HG03064 (cell line): ENCODE measurements around the gene DPP8.

Source experiments
- ATAC-seq: cut with Tn5 transposase; IDR thresholded peaks from one replicate; pipeline ENCODE4 v1.9.1; 2021; ENCODE audit warnings: low read depth; ENCODE audit not compliant: unreplicated experiment

DPP8 gene

DNA sequence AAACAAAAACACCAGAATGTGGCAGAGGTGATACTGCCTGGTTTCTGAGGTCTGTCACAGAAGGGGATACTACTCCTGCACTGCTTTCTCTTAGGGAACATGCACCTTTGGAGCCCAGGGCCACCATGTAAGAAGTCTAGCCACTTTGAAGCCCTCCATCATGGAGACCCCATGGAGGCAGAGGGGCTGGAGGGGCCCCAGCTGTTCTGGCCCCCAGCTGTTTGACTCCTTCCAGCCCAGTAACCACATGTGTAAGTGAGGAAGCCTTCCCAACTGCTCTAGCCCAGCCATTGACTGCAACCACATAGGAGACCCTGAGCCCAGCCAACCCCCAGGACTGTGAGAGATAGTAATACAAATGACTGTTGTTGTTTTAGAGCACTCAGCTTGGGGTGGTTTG lies 85.8 kb downstream of the DPP8 start:
- ATAC-seq: no peak

DNA sequence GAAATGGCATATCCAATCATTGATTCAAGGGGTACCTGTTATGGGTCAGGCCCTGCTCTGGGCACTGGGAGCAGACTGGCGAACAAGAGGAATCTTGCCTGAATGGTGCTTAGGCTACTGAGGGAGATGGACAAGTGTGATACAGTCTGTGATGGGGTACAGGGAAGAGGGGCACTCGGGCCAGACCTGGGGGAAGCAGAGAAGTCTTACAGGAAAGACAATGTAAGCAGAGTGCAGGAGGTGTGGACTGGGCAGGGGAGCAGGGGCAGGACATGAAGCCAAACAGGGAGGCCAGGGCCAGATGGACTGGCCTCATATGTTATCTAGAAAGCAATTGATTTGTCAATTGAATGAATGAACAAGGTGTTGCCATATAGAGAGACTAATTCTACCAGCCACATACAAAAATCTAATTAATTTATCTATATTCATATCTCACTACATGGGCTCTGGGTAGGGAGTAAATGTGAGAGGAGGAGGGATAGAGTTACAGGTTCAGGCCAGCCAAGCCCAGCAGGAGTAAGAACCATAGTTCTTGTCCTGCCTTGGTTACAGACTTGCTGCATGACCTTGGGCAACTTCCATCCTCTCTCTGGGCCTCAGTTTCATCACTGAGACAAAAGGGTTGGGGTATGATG lies 91.2 kb downstream of the DPP8 start:
- no peak for ATAC-seq

- no peak for ATAC-seq
These were observed 92.8 kb downstream of the DPP8 start for GRCh38 chr15:65424683-65425082.

DNA sequence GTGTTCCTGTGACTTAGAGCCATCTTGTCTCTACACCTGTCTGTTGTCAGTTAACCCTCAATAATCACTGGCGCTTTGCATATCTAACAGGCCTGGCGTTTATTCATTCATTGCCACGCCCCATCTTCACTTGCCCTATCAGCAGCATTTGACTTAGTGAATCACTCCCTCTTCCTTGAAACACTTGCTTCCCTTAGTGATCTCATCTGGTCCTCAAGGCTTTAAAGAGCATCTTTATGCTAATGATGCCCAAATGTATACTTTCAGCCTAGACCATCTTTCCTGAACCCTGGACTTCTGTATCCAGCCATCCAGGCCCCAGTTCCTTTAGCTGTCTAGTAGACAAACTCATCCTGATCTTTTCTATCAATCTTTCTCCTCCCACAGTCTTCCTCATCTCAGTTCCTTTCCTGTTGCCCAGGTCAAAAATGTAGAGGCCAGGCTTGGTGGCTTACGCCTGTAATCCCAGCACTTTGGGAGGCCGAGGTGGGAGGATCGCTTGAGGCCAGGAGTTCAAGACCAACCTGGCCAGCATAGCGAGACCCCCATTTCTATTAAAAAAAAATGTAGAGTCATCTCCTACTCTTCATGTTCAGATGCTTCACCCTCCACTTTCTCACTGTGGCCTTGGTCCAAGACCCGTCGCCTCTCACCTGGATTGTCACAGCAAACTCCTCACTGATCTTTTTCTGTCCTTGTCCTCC lies 93.4 kb downstream of the DPP8 start:
- ATAC-seq: no peak

DNA sequence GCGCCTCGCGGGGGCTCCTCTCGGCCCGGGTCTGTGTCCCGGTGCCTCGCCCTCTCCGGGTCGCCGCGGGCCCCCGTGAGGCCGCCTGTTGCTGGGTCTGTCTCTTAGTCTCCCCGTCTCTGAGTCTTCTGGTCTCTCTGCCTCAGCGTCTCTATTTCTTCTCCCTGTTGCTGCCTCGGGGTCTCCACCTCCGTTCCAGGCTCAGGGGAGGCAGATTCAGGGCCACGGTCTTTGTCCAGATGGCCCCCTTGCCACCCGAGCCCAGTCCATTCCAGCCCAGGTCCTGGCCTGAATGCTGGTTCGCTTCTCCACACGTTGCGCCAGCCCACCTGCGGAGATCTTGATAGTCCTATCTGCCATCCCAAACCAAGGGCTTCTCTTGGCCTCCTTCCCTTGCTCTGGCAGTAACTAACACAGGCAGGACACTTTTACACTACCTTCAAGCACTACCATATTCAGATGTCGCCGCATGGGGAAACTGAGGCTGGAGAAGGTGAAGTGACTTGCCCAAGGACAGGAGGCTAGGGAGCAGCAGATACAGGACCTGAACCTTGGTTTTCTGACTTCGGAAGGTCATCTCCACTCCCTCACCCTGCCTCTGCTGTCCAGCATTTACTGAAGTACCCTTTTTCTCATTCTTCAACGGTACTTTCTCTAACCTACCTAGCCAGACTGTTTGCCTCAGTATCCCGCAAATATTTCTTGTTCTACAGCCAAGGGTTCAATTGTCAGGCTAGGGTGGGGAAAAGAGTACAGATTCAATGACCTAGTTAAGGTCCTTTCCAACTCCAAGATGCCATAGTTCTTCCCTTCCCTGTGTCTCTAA lies 94.1 kb downstream of the DPP8 start:
- ATAC-seq: no peak

DNA sequence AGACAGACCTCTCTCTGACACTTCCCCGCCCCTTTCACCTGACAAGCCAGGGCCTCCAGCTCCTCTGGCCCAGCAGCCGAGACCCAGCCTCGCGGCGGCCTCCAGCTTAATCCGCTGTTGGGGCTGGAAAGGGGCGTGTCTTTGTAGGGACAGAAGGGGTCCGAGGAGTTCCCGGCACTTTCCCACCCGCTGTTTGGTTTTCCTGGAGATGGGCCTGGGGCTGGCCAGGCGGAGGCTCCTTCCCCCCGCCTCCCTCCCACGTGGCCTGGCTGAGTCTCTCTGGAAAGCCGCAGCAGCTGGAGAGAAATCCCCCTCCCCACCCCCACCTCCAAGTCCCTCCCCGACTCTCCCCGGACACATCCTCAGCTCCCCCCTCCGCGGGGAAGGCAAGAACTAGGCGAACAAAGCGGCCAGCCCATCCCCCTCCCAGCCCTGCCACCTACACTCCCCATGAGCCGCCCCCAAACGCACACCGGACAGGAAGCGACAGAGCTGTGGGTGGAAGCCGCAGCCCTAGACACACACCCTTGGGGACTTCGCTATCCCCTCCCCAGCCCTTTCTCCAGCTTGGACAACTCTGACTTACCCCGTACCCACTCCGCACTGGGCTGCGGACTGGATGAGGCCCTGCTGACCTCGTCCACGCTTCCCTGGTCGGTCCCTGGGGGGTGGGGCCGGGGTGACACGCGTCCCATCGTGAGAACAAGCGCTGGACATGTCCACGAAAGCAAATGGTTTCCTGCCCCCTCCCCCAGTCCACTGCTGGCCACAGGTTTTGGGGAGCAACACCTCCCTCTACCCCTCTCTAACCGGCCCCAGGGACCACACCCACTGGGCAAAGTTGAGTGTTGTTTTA lies 95.9 kb downstream of the DPP8 start:
- no peak for ATAC-seq

GRCh38 chr15:65420975-65421359 lies 96.5 kb downstream of the DPP8 start:
- ATAC-seq: no peak

DNA sequence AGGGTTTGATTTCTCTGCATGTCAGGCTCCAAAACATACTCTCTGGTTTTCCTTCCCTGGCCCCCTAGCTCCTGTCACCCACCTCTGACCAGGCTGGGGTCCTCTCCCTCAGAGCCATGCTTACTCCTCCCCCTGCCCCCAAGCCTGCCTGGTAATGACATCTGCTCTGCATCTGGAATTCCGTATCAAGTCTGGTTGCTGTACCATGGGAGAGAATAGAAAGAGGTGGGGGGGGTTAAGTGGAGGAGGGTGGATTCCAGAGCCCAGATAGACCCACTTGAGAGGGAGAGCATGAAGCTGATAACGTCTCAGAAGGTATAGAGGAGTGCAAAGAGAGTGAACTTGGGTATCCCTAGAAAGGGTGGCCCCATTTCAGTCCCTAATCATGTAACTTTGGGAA lies 98.9 kb downstream of the DPP8 start:
- ATAC-seq: no peak

GRCh38 chr15:65416845-65417416 lies 100.6 kb downstream of the DPP8 start:
- ATAC-seq: no peak

DNA sequence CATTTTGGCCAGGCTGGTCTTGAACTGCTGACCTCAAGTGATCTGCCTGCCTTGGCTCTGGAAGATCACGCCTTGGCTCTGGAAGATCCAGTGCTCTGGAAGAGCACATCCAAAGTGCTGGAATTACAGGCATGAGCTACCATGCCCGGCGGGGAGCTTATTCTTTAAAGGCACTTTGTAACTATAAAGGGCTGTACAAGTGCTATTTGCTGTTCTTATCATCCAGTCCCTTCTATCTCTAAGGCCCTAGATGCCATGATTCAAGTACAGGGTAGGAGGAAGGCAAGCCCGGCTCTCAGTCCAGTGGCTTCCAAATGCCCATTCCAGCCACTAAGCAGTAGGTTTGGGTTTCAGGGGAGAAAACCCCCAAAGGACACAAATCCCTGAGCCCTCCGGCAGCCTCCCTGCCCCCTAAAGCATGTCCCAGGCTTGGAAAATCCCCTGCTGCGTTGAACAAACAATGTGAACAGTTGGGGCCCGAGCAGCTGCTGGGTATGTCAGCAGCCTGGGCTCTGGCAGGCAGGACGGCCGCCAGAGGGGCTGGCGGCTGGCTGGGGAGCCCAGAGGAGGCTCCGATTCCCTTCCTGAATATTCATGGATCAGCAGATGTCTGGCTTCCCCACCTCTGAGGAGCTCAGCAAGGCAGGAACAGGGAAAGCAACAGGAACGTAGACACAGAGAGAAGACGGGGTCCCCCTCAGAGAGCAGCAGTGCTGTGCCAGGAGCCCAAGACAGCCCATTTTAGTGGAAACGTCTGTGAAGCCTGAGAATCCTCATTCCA lies 102.5 kb downstream of the DPP8 start:
- no peak for ATAC-seq

DNA sequence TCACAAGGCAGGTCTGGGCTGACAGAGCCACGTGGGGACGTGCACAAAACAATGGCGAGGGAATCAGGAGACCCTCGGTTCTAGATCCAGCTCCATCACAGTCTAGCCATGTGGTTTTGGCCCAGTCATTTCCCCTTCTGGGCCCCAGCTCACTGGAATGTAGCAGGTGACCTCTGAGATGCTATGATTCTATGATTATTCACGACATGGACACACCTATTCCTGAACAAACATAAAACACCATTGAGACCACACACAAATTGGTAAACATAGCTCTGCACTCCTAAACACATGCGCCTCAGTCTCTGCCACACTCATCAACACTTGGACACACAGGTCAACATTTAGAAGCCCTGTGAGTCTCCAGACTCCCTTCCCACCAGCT lies 103.7 kb downstream of the DPP8 start:
- ATAC-seq: no peak

DNA sequence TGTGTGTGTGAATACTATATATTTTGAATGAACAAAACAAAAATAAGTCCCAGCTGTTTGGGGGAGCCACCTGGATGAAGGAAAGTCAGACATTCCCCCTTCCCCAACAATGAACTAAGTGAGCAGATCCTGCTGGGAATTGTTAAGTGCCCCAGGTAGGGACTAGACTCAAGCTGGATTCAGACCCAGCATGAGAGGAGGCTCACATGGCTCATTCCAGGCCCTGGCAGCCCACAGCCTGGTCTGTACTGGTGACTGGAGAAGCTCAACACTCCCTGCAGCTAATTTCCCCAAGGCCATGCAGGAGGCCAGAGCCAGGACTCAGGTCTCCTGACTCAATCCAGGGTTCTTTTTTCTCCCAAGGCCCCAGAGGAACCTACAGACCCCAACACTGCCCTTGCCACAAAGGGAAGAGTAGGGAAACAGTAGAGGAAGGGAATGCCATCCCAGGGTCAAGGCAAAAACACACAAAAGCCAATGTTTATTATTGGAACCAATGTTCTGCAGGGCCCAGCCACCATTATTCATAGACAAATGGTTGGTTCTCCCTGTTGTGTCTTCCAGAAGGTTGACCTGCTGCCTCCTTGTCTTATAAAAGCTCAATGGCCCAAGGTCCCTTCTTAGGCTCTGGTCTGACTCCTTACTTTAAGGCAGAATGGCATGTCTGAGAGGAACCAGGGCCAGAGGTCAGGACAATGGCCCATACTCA lies 104.3 kb downstream of the DPP8 start:
- no peak for ATAC-seq

DNA sequence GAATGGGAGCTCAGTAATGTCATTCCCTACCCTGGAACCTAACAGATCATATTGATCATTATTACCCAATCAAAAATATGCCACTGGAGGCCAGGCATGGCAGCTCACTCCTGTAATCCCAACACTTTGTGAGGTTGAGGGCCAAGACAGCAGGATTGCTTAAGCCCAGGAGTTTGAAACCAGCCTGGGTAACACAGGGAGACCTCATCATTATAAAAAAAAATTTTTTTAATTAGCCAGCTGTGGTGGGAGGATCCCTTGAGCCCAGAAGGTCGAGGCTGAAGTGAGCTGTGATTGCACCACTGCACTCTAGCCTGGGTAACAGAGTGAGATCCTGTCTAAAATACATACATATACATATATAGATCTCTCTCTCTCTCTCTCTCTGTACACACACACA lies 104.9 kb downstream of the DPP8 start:
- ATAC-seq: no peak

- no peak for ATAC-seq
These were observed 105.9 kb downstream of the DPP8 start for GRCh38 chr15:65411465-65412071.

GRCh38 chr15:65410972-65411371 lies 106.5 kb downstream of the DPP8 start:
- no peak for ATAC-seq

- no peak for ATAC-seq
These were observed 107.5 kb downstream of the DPP8 start for GRCh38 chr15:65410036-65410435.

DNA sequence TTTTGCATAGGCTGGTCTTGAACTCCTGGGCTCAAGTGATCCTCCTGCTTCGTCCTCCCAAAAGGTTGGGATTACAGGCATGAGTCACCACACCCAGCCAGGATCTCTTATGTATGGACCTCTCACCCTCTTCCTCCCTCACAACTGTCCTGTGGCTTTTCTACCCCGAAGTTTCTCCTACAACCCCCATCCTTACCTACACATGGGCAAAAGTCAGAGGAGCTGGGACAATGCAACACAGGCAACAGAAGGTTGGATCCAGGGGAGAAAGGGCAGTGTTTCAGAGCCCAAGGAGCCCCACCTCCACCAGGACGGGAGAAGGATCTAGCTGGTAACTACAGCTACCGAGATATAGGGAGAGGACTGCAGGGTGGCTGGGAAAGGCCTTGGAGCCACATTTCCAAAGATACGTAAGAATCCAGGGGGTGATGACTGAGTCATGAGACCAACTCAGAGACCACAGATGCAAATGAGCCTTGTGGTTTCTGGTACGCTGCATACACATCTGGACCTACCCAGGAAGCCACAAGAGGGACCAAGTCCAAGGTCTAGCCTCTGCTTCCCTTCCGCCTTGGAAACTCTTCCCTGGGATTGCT lies 108.4 kb downstream of the DPP8 start:
- no peak for ATAC-seq

DNA sequence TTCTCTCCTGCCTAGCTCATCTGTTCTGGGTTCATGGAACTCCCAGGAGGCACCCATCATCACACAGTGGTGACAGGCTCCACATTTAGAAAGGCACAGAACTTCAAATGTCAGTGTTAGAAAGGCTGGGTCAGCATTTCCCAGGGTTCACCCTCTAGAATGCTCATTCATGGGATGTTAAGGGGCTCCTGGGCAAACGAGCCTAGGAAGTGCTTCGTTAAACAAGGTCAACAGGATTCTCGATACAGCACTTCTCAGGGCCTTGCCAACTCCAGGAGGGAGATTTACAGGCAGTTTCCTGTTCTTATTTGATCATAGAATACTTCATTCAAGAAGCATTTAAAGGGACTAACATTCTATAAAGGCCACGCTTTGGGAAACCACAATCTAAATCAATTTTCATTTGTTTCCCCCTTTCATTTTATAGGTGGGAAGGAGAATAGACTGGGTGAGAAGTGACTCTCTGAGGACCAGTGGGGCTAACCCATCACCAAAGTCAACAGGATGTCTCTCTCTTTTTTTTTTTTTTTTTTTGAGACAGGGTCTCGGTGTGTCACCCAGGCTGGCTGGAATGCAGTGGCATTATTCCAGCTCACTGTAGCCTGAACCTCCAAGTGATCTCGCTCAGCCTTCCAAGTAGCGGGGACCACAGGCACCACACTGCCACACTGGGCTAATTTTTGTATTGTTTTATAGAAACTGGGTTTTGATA lies 109.0 kb downstream of the DPP8 start:
- no peak for ATAC-seq
